Hepatic stellate cell (primary cell): Measurements from ENCODE around the gene FAM210A.
"Not testable (repeated sequence)": the region's sequence is repeated elsewhere in the genome, so short reads cannot be mapped to it uniquely, and the experiment has no call there.

Experiments used
- DNase-seq: peaks from one replicate; pipeline ENCODE4 v3.0.0; 2011; ENCODE audit warnings: low spot score

FAM210A gene

GRCh38 chr18:13703899-13704298 lies 22.5 kb downstream of the FAM210A start:
- no peak for DNase-seq

- DNase-seq = no peak
These were observed 26.2 kb downstream of the FAM210A start for GRCh38 chr18:13700153-13700552.

- DNase-seq = no peak
These were observed 29.4 kb downstream of the FAM210A start for GRCh38 chr18:13696961-13697360.

- DNase-seq = not testable (repeated sequence)
These were observed 31.0 kb downstream of the FAM210A start for GRCh38 chr18:13695337-13695736.

- DNase-seq = not testable (repeated sequence)
These were observed 36.3 kb downstream of the FAM210A start for GRCh38 chr18:13690060-13690459.

GRCh38 chr18:13688191-13689136 lies 37.9 kb downstream of the FAM210A start:
- no peak for DNase-seq

GRCh38 chr18:13684546-13684945 lies 41.8 kb downstream of the FAM210A start:
- no peak for DNase-seq

GRCh38 chr18:13681701-13682100 lies 44.7 kb downstream of the FAM210A start:
- DNase-seq = no peak

- no peak for DNase-seq
These were observed 45.7 kb downstream of the FAM210A start for GRCh38 chr18:13680612-13681011.

- not testable (repeated sequence) for DNase-seq
These were observed 49.0 kb downstream of the FAM210A start for GRCh38 chr18:13677350-13677749.

- no peak for DNase-seq
These were observed 49.9 kb downstream of the FAM210A start for GRCh38 chr18:13676471-13676870.

GRCh38 chr18:13672657-13673056 lies 53.7 kb downstream of the FAM210A start:
- DNase-seq = no peak

- DNase-seq = no peak
These were observed 64.5 kb downstream of the FAM210A start for GRCh38 chr18:13661779-13662256.

- no peak for DNase-seq
These were observed 65.1 kb downstream of the FAM210A start for GRCh38 chr18:13661051-13661778.

- no peak for DNase-seq
These were observed 65.8 kb downstream of the FAM210A start for GRCh38 chr18:13660510-13660909.

- DNase-seq = no peak
These were observed 67.7 kb downstream of the FAM210A start for GRCh38 chr18:13658436-13659204.

GRCh38 chr18:13657974-13658373 lies 68.4 kb downstream of the FAM210A start:
- DNase-seq = no peak

- DNase-seq = no peak
These were observed 72.5 kb downstream of the FAM210A start for GRCh38 chr18:13653746-13654433.

- no peak for DNase-seq
These were observed 76.7 kb downstream of the FAM210A start for GRCh38 chr18:13649397-13650390.

GRCh38 chr18:13647761-13648160 lies 78.6 kb downstream of the FAM210A start:
- DNase-seq = no peak
